Ovary (tissue), 10 donors: Measurements from ENCODE around the gene TMEM128. TPM values are rescaled to one million over a fixed set of nuclear protein-coding genes. Genes with fewer than 3 reads are reported as not detected.

ENCODE experiments used
- DNase-seq, 5 donors: peaks; one replicate each; pipeline ENCODE4 v3.0.0-alpha.2; 2019 to 2020
- H3K27ac ChIP-seq, 2 donors: fragments of 200-600 bp; one replicate each; pipeline versions ENCODE4 v1.5.1 to v1.8.0; 2019 to 2022
- H3K27me3 ChIP-seq: fragments of 200-600 bp; one replicate; pipeline ENCODE4 v1.8.0; 2022
- H3K36me3 ChIP-seq: fragments of 200-600 bp; sonication (generic); one replicate; pipeline ENCODE4 v1.5.1; 2019
- H3K4me1 ChIP-seq: one replicate; pipeline ENCODE4 v1.8.1; 2013; ENCODE audit warnings: mild to moderate bottlenecking, moderate library complexity; ENCODE audit not compliant: insufficient read depth
- H3K4me3 ChIP-seq: fragments of 200-600 bp; sonication (generic); one replicate; pipeline ENCODE4 v1.5.1; 2017
- H3K9me3 ChIP-seq, 2 donors: fragments of 200-600 bp in 1 of 2; sonication (generic) in 1 of 2; one replicate each; pipeline versions ENCODE4 v1.5.1 to v1.8.1; 2013 to 2019; ENCODE audit warnings: mild to moderate bottlenecking in 1 of 2, moderate library complexity in 1 of 2
- EP300 ChIP-seq: sonication (generic); formaldehyde crosslinking; IDR thresholded peaks from one replicate; pipeline ENCODE4 v1.6.1; 2017; ENCODE audit warnings: antibody characterized with exemption
- POLR2A ChIP-seq: fragments of 450-650 bp; IDR thresholded peaks from one replicate; pipeline ENCODE4 v1.6.1; 2017; ENCODE audit warnings: antibody characterized with exemption, mild to moderate bottlenecking, moderate library complexity
- WGBS, 3 donors: extraction: QIAGEN DNeasy Blood & Tissue Kit in 1 of 3; methylation state at CpG; one replicate each; pipeline versions ENCODE4 v1.1.5 to v1.1.7; 2013 to 2017; 5-methylcytosine and 5-hydroxymethylcytosine counted together
- intact Hi-C, 4 donors: fragments of 100-400 bp; cut with DNase I; formaldehyde crosslinking; loops; one replicate each; pipeline versions ENCODE4 v1.11.0 to v1.15.1; 2022 to 2023
- long read RNA-seq, 3 donors: library from polyadenylated mRNA in 2 of 3; unstranded in 2 of 3; transcript quantifications; one replicate each; pipeline ENCODE4 v2.0.0 and lab custom pipeline, GENCODE V29; 2021 to 2026
- polyA plus RNA-seq, 2 donors: library from polyadenylated mRNA; stranded (reverse); fragments of 200-250 nt in 1 of 2; fragments of 350-450 nt in 1 of 2; fragmentation: Illumina TruSeq in 1 of 2; extraction: RNeasy Lipid Tissue Mini Kit (QIAGEN cat#74804) in 1 of 2; gene quantifications; one replicate each; pipeline ENCODE4 v1.2.3, GENCODE V29; 2013 to 2014
- total RNA-seq, 7 donors: library from RNA; depleted of rRNA in 2 of 7; stranded (reverse); fragments of >200 nt in 2 of 7; fragmentation: NEBNext Ultra II Directional in 3 of 7; extraction: Animal tissue kit (Norgen Biotek cat#: 25700) in 3 of 7; gene quantifications; one replicate each; pipeline versions ENCODE4 v1.1.0 to v1.2.4, GENCODE V29; 2016 to 2023
- TF ChIP-seq, protein P1 (sequence below), 3 donors: fragments of 450-650 bp in 2 of 3; fragments of 200-600 bp in 1 of 3; IDR thresholded peaks; one replicate each; pipeline versions ENCODE4 v1.5.1 to v1.8.0; 2016 to 2022; ENCODE audit warnings: antibody characterized with exemption in 3 of 3, mild to moderate bottlenecking in 1 of 3
- donor health status: DM: no; HTN: no; CAD: no; lungs with moderate emphysema.
- donor health status: DM: no; HTN: no; CAD: no.
- donor health status: Bipolar disorder and iron deficiency.
- donor health status: DM: yes; HTN: yes; CAD: no.
- donor health status: DM: no; HTN: no; CAD: no.
- donor health status: DM: yes; HTN: yes; CAD: no.

The TMEM128 gene, protein sequence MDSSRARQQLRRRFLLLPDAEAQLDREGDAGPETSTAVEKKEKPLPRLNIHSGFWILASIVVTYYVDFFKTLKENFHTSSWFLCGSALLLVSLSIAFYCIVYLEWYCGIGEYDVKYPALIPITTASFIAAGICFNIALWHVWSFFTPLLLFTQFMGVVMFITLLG
- total RNA-seq (10 to 100 TPM; 19.0 to 33.8 (median 27.4) TPM), polyA plus RNA-seq (10 to 100 TPM; 28.0 to 41.7 TPM)
- long read RNA-seq, donor 1, transcript TMEM128-202 (5 exons, 1,221 nt) = major isoform, 33 of 60 reads
- long read RNA-seq, donor 1, partial matches to known transcripts = 2 of 60 reads
- long read RNA-seq, donor 1, other reads (novel, unspliced or antisense) = 21 of 60 reads
- long read RNA-seq, donor 2, transcript TMEM128-202 (5 exons, 1,221 nt) = major isoform, 13 of 14 reads
- long read RNA-seq, donor 2, partial matches to known transcripts = 0 of 14 reads
- long read RNA-seq, donor 2, other reads (novel, unspliced or antisense) = 0 of 14 reads
- long read RNA-seq, donor 3, transcript TMEM128-202 (5 exons, 1,221 nt) = major isoform, 16 of 31 reads
- long read RNA-seq, donor 3, partial matches to known transcripts = 4 of 31 reads
- long read RNA-seq, donor 3, other reads (novel, unspliced or antisense) = 10 of 31 reads

DNA sequence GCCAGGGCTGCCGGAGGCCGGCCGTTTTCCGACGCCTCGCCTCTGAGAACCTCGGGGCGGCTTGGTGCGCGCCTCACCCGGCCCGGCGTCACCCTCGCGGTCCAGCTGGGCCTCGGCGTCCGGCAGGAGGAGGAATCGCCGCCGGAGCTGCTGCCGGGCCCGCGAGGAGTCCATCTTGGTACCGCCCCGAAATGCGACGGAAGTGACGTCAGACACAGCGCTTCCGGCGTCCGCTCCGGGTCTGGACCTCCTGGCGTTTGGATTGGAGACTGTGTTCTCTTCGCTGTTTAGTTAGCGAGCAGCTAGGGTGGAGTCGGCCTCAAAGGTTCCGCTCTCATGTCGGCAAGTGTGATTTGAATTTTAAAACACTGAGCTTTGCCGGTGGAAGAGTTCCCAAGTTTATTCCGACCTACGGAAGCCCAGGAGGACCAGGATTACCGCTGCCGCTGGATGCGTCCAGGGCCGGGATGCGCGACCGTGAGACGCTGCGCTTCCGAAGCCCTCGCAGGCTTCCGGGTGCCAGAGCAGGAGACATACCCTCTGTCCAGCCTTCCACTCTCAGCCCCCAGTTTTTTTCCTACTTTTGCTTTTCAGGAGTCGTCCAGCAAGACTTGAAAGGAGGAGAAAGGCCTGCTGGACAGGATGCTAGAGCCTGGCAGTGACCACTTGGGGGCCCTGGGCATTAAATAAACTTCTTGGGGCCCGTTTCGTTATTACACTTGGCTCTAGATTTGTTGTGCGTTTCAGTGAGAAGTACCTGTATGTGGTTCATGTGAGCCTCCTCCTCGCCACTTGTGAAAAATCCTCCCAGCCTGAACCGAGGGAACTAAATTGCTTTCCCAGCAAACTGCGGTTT, at the start of gene TMEM128:
Gene TMEM128 (minus strand): TSS at position 195 of the 856 bp plus-strand sequence. CDS start 21 bp downstream, at position 174.
- 0 to 1% (median 1%) methylated on average over 59 to 62 of the region's 62 CpGs for WGBS, 3 donors
- no peaks in the 10 kb centered on the region for H3K27me3 ChIP-seq
- peaks cover 9% of the 10 kb centered on the region for H3K4me1 ChIP-seq
- peak within 1 kb of the TSS; percentile 86 for H3K4me3 ChIP-seq
- H3K9me3 ChIP-seq = no peaks in the 10 kb centered on the region
- no peaks in the 10 kb centered on the region for H3K36me3 ChIP-seq
- intact Hi-C loops = no loop called here
- TF ChIP-seq, protein P1, sequence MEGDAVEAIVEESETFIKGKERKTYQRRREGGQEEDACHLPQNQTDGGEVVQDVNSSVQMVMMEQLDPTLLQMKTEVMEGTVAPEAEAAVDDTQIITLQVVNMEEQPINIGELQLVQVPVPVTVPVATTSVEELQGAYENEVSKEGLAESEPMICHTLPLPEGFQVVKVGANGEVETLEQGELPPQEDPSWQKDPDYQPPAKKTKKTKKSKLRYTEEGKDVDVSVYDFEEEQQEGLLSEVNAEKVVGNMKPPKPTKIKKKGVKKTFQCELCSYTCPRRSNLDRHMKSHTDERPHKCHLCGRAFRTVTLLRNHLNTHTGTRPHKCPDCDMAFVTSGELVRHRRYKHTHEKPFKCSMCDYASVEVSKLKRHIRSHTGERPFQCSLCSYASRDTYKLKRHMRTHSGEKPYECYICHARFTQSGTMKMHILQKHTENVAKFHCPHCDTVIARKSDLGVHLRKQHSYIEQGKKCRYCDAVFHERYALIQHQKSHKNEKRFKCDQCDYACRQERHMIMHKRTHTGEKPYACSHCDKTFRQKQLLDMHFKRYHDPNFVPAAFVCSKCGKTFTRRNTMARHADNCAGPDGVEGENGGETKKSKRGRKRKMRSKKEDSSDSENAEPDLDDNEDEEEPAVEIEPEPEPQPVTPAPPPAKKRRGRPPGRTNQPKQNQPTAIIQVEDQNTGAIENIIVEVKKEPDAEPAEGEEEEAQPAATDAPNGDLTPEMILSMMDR (IDR thresholded peaks at IDR 0.05) = peak in 2 of 3 donors; percentile 27 to 34
- no peak for TF ChIP-seq EP300
- TF ChIP-seq POLR2A = peak; percentile 80
- peak; percentile 89 to 95 (median 93) for DNase-seq
- peak within 1 kb of the TSS; percentile 70 to 94 for H3K27ac ChIP-seq

DNA sequence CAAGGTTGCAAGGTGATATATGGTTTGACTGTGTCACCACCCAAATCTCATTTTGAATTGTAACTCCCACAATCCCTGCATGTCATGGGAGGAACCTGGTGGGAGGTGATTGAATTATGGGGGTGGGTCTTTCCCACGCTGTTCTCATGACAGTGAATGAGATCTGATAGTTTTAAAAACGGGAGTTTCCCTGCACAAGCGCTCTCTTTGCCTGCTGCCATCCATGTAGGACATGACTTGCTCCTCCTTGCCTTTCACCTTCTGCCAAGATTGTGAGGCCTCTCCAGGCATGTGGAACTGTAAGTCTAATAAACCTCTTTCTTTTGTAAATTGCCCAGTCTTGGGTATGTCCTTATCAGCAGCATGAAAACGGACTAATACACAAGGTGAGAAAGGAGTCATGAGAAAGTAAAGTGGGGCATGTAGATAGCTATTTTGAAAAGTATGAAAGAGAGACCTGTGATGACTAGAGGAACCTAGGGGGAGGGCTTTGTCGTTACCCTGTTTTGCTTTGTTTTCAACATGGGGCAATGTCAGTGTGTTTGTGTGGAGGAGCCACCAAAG, 48.3 kb upstream of the TMEM128 start:
- no peaks in the 10 kb centered on the region for H3K4me1 ChIP-seq
- DNase-seq = no peak
- no peaks in the 10 kb centered on the region for H3K9me3 ChIP-seq
- TF ChIP-seq, protein P1 (IDR thresholded peaks at IDR 0.05) = no peak
- no peak overlapping the region for H3K27ac ChIP-seq
- 93 to 96% (median 96%) methylated on average over 5 of the region's 5 CpGs for WGBS, 3 donors
- H3K4me3 ChIP-seq = no peak overlapping the region
- intact Hi-C loops = no loop called here
- no peaks in the 10 kb centered on the region for H3K36me3 ChIP-seq
- H3K27me3 ChIP-seq = no peaks in the 10 kb centered on the region

DNA sequence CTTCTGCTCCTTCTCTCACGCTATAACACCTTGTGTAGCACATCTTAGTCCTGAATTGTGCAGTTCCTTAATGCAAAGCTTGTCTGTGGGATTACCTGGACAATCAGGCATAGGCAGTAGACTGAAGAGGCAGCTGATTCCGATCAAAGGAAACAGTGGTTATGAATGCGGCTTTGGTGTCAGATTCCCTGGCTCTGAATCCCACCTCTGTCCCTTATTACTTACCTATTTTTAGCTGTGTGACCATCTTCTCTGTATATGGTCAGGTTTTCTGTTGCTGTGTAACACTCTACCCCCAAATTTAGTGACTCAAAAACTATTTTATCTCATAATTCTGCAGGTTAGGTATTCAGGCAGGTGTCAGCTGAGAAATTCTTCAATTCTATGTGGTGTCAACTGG, 45.3 kb upstream of the TMEM128 start:
- TF ChIP-seq POLR2A = no peak
- TF ChIP-seq, protein P1 (IDR thresholded peaks at IDR 0.05) = no peak
- no peak for TF ChIP-seq EP300
- H3K4me3 ChIP-seq = no peak overlapping the region
- H3K36me3 ChIP-seq = no peaks in the 10 kb centered on the region
- no peaks in the 10 kb centered on the region for H3K9me3 ChIP-seq
- DNase-seq = no peak
- H3K4me1 ChIP-seq = peaks cover 11% of the 10 kb centered on the region
- intact Hi-C loops = no loop called here
- WGBS, 3 donors = 97 to 99% (median 99%) methylated on average over 3 of the region's 3 CpGs
- H3K27ac ChIP-seq = no peak overlapping the region
- no peaks in the 10 kb centered on the region for H3K27me3 ChIP-seq
